Measurements from ENCODE around the gene OR2H1. TPM values are rescaled to one million over a fixed set of nuclear protein-coding genes. Genes with fewer than 3 reads are reported as not detected.

OR2H1 gene
- total and polyA plus RNA-seq, 11 donors = not detected

- TF ChIP-seq, protein P1, sequence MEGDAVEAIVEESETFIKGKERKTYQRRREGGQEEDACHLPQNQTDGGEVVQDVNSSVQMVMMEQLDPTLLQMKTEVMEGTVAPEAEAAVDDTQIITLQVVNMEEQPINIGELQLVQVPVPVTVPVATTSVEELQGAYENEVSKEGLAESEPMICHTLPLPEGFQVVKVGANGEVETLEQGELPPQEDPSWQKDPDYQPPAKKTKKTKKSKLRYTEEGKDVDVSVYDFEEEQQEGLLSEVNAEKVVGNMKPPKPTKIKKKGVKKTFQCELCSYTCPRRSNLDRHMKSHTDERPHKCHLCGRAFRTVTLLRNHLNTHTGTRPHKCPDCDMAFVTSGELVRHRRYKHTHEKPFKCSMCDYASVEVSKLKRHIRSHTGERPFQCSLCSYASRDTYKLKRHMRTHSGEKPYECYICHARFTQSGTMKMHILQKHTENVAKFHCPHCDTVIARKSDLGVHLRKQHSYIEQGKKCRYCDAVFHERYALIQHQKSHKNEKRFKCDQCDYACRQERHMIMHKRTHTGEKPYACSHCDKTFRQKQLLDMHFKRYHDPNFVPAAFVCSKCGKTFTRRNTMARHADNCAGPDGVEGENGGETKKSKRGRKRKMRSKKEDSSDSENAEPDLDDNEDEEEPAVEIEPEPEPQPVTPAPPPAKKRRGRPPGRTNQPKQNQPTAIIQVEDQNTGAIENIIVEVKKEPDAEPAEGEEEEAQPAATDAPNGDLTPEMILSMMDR (IDR thresholded peaks at IDR 0.05) = no peak
- no peak for TF ChIP-seq POLR2A (IDR thresholded peaks at IDR 0.05)
- DNase-seq = no peak
These were observed 37.2 kb downstream of the OR2H1 start for GRCh38 chr6:29494131-29494530.

GRCh38 chr6:29495571-29495970 lies 38.6 kb downstream of the OR2H1 start:
- H3K4me3 ChIP-seq = no peak overlapping the region
- WGBS, 4 donors = 65 to 76% (median 70%) methylated on average over 4 of the region's 4 CpGs

More at GRCh38 chr6:29494131-29494530, 37.2 kb downstream of the OR2H1 start:
- no peak overlapping the region for H3K4me3 ChIP-seq
- no peaks in the 10 kb centered on the region for H3K36me3 ChIP-seq
- no peak overlapping the region for H3K27ac ChIP-seq
- no peaks in the 10 kb centered on the region for H3K4me1 ChIP-seq
- no peaks in the 10 kb centered on the region for H3K9me3 ChIP-seq
- peaks cover 0 to 7% (median 0%) of the 10 kb centered on the region in 9 donors for H3K27me3 ChIP-seq
- ATAC-seq = no peak
- intact Hi-C loops (cut with DNase I) = no loop called here
- 48 to 67% (median 63%) methylated on average over 2 of the region's 2 CpGs for WGBS, 4 donors

GRCh38 chr6:29496961-29497360 lies 40.0 kb downstream of the OR2H1 start:
- ATAC-seq (no peak), DNase-seq (no peak)
- WGBS, 4 donors = 69 to 81% (median 77%) methylated on average over 4 of the region's 4 CpGs
- H3K4me1 ChIP-seq = no peaks in the 10 kb centered on the region
- peaks cover 0 to 20% (median 0%) of the 10 kb centered on the region in 9 donors for H3K27me3 ChIP-seq
- no peak overlapping the region for H3K4me3 ChIP-seq
- no peak overlapping the region for H3K27ac ChIP-seq
- TF ChIP-seq, protein P1 (IDR thresholded peaks at IDR 0.05) = no peak
- TF ChIP-seq POLR2A (IDR thresholded peaks at IDR 0.05) = no peak
- no peaks in the 10 kb centered on the region for H3K36me3 ChIP-seq
- intact Hi-C loops (cut with DNase I) = no loop called here
- no peaks in the 10 kb centered on the region for H3K9me3 ChIP-seq

More at GRCh38 chr6:29495571-29495970, 38.6 kb downstream of the OR2H1 start:
- Histone ChIP-seq H3K27me3 (peaks cover 0 to 10% (median 0%) of the 10 kb centered on the region in 9 donors), H3K4me1 (no peaks in the 10 kb centered on the region), H3K27ac (no peak overlapping the region), H3K9me3 (no peaks in the 10 kb centered on the region), H3K36me3 (no peaks in the 10 kb centered on the region)
- no peak for ATAC-seq
- intact Hi-C loops (cut with DNase I) = no loop called here
- DNase-seq = no peak
- no peak for TF ChIP-seq POLR2A (IDR thresholded peaks at IDR 0.05)
- TF ChIP-seq, protein P1 (IDR thresholded peaks at IDR 0.05) = no peak

- no peak for DNase-seq
- H3K27ac ChIP-seq = no peak overlapping the region
- H3K9me3 ChIP-seq = no peaks in the 10 kb centered on the region
- H3K27me3 ChIP-seq = peaks cover 0 to 20% (median 0%) of the 10 kb centered on the region in 9 donors
- 75 to 82% (median 81%) methylated on average over 5 of the region's 5 CpGs for WGBS, 4 donors
- no peaks in the 10 kb centered on the region for H3K36me3 ChIP-seq
- H3K4me1 ChIP-seq = no peaks in the 10 kb centered on the region
- intact Hi-C loops (cut with DNase I) = no loop called here
- H3K4me3 ChIP-seq = no peak overlapping the region
- ATAC-seq = no peak
- TF ChIP-seq, protein P1 (IDR thresholded peaks at IDR 0.05) = no peak
- no peak for TF ChIP-seq POLR2A (IDR thresholded peaks at IDR 0.05)
These were observed 42.7 kb downstream of the OR2H1 start for GRCh38 chr6:29499704-29500103.
